GM19328 (cell line): ENCODE data around the gene CSF1.
"Not testable (repeated sequence)": the region's sequence is repeated elsewhere in the genome, so short reads cannot be mapped to it uniquely, and the experiment has no call there.

Experiments used
- ATAC-seq: cut with Tn5 transposase; IDR thresholded peaks from one replicate; pipeline ENCODE4 v1.9.1; 2021; ENCODE audit warnings: mild to moderate bottlenecking, moderate library complexity; ENCODE audit not compliant: unreplicated experiment

Gene CSF1

DNA sequence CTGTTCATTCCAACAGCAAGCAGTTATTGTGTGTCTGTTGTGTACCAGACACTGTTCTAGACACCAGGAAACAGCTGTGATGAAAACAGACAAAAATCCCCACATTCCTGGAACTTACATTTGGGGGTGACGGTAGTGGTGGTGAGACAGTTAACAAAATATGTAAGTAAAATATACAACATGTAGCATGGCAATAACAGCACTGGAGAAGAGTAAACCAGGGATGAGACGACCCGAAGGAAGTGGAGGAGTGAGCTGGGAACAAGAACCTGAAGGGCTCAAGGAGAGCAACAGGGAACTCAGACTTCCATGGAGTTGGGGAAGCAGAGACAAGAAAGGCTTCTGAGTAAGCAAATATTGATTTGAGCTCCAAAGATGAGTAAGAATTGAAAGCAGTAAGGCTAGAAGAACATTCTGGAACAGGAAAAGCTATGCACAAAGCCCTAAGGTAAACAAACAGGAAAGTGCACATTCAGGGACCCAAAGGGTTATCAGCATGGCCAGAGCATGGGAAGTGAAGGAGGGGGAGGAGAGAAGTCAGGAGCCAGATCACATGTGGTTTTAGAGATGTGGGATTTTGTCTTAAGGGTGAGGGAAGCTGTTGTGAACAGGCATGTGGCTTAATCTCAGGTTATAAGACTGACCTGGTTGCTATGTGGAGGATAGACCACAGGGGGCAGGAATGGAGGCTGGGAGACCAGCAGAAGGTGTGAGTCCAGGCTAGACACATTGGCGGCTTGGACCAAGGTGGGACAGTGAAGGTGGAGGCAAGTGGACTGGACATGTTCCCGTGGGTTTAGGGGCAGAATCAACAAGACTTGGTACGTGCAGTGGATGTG lies 7.3 kb downstream of the CSF1 start:
- ATAC-seq, result no peak

DNA sequence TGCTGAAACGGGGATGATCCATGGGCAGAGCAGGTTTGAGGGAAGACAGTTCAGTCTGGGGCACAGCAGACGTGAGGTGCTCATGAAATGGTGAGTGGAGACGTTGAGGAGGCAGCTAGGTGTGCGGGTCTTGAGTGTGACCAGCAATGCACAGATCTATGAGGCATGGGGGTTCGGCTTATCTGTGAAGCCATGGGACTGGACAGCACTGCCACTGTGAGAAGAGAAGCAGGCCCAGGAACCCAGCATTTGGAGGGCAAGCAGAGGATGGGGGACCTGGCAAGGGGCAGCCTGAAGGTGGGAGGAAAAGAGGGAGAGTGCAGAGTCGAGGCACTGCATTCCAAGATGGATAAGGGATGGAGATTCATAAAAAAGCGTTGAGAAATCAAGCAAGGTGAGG lies 8.0 kb downstream of the CSF1 start:
- no peak for ATAC-seq

- ATAC-seq, result no peak
These were observed 8.7 kb downstream of the CSF1 start for GRCh38 chr1:109919303-109919702.

DNA sequence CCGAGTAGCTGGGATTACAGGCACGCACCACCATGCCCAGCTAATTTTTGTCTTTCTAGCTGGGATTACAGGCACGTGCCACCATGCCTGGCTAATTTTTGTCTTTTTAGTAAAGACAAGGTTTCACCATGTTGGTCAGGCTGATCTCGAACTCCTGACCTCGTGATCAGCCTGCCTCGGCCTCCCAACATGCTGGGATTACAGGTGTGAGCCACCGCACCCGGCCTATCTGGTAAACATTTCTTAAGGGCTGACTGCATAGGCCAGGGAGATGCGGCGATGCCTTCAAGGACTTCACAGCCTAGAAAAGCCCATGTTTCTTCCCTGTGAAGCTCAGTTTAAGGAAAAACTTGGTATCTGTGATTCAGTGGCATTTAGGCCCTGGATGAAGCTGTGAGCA lies 9.7 kb downstream of the CSF1 start:
- not testable (repeated sequence) for ATAC-seq

DNA sequence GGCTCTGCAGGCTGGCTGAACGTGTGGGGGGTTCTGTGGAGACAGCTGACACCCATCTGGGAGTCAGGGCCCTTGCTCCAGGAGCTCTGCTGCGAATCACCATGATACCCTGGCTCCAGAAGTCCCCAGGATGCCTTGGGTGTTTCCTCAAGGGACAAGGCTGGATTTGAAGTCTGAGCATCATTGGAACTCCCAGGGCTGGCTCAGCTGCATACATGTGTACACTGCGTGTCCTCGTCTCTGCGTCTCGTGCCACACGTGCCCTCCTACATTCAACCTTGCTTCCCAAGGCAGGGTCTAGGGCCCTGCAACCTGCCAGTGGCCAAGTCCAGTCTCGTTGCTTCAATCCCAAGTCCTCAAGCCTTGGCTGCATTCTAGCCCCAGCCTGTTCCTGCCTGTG lies 11.7 kb downstream of the CSF1 start:
- ATAC-seq, result no peak

DNA sequence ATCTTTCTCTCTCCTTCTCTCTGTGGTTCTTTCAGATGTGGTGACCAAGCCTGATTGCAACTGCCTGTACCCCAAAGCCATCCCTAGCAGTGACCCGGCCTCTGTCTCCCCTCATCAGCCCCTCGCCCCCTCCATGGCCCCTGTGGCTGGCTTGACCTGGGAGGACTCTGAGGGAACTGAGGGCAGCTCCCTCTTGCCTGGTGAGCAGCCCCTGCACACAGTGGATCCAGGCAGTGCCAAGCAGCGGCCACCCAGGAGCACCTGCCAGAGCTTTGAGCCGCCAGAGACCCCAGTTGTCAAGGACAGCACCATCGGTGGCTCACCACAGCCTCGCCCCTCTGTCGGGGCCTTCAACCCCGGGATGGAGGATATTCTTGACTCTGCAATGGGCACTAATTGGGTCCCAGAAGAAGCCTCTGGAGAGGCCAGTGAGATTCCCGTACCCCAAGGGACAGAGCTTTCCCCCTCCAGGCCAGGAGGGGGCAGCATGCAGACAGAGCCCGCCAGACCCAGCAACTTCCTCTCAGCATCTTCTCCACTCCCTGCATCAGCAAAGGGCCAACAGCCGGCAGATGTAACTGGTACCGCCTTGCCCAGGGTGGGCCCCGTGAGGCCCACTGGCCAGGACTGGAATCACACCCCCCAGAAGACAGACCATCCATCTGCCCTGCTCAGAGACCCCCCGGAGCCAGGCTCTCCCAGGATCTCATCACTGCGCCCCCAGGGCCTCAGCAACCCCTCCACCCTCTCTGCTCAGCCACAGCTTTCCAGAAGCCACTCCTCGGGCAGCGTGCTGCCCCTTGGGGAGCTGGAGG lies 12.7 kb downstream of the CSF1 start:
- no peak for ATAC-seq

- no peak for ATAC-seq
These were observed 13.3 kb downstream of the CSF1 start for GRCh38 chr1:109923946-109924275.

DNA sequence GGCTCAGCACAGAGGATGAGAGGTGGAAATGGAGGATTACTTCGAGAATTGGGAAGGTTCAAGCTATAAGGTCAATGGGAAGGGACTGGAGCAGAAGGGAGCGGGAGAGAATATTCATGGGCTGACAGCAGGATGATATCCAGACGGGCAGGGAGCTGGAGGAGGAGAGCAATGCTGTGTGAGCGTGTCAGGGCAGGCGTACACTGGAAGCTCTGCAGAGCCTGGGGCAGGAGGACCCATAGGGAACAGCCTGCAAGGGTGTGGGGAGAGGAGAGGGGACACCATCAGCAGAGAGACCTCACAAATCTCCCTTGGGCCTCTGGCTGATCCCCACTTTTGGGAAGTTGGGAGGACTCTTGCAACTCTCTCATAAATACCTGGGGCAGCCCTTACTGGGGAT lies 13.7 kb downstream of the CSF1 start:
- no peak for ATAC-seq

DNA sequence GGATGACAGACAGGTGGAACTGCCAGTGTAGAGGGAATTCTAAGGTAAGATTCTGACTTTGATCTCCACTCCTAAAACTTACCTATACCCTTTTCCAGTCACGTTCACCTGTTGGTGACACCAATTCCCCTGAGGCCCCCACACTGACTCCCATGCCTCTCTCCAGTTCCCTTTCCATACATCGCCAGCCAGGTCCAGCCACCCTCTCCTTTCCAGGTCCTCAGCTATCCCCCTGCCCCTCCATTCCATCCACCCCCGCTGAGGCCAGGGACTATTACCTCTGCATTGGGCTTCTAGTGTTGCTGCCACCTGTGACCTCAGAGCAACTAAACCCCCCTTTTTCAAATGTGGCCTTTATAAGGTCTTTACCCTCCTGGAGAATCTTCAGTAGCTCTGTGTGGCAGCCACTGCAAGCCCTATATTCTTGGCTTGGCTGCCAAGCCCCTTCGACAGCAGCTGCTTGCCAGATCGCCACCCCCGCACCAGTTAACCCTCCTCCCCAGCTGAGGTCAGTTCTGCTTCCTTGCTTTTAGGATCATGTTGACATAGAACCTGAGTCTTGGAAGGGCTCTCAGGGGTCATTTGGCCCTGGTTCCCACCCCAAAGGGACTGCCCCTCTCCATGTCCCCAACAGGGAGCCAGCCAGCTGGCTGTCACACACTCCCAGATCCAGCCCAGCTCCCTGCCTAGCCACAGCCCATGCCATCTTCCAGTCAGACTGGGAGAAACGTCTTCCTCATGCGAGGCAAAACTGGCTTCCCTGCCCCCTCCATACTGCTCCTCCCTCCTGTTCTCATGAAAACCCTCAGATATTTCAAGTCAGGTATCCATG lies 14.7 kb downstream of the CSF1 start:
- no peak for ATAC-seq

DNA sequence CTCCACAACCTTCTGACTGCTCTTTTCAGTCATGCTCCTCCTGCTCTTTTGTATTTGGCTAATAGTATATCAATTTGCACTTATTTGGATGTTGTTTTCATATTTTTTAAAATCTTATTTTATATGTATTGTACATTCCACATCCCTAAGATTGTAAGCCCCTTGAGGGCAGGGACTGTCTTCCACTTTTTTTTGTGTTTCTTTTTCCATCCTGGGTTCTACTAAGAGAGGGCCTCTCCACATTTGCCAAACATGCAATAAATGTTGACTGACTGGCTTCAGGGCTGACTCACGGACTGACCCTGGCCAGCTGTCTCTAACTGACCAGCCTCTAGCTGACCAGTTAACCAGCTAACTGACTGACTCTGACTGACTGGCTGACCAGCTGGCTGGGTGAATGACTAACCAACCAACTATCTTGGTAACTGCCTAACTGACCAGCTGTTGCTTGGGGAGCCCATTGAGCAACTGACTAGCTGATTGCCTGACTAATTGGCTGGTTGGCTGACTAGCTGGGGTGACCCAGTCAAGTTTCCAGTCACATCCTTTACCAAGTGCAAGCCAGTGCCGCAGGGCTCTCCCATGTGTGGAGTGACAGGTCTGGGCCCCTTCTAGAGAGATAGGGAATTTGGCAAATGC lies 16.1 kb downstream of the CSF1 start:
- no peak for ATAC-seq

- no peak for ATAC-seq
These were observed 16.7 kb downstream of the CSF1 start for GRCh38 chr1:109927356-109927755.

GRCh38 chr1:109927911-109928321 lies 17.3 kb downstream of the CSF1 start:
- no peak for ATAC-seq

GRCh38 chr1:109928591-109929111 lies 18.0 kb downstream of the CSF1 start:
- no peak for ATAC-seq

DNA sequence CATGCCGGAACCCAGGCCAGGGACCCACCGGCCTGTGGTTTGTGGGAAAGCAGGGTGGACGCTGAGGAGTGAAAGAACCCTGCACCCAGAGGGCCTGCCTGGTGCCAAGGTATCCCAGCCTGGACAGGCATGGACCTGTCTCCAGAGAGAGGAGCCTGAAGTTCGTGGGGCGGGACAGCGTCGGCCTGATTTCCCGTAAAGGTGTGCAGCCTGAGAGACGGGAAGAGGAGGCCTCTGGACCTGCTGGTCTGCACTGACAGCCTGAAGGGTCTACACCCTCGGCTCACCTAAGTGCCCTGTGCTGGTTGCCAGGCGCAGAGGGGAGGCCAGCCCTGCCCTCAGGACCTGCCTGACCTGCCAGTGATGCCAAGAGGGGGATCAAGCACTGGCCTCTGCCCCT lies 18.5 kb downstream of the CSF1 start:
- ATAC-seq, result no peak

DNA sequence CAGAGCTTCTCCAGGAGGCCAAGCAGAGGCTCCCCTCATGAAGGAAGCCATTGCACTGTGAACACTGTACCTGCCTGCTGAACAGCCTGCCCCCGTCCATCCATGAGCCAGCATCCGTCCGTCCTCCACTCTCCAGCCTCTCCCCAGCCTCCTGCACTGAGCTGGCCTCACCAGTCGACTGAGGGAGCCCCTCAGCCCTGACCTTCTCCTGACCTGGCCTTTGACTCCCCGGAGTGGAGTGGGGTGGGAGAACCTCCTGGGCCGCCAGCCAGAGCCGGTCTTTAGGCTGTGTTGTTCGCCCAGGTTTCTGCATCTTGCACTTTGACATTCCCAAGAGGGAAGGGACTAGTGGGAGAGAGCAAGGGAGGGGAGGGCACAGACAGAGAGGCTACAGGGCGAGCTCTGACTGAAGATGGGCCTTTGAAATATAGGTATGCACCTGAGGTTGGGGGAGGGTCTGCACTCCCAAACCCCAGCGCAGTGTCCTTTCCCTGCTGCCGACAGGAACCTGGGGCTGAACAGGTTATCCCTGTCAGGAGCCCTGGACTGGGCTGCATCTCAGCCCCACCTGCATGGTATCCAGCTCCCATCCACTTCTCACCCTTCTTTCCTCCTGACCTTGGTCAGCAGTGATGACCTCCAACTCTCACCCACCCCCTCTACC lies 19.1 kb downstream of the CSF1 start:
- ATAC-seq, result no peak

- ATAC-seq, result no peak
These were observed 19.8 kb downstream of the CSF1 start for GRCh38 chr1:109930252-109930993.

- no peak for ATAC-seq
These were observed 20.6 kb downstream of the CSF1 start for GRCh38 chr1:109931189-109931731.

- no peak for ATAC-seq
These were observed 21.4 kb downstream of the CSF1 start for GRCh38 chr1:109931911-109932636.

GRCh38 chr1:109932679-109933078 lies 22.0 kb downstream of the CSF1 start:
- no peak for ATAC-seq
